GM21723 (cell line): ENCODE results near the gene PKD2L2.
"Not testable (repeated sequence)": the region's sequence is repeated elsewhere in the genome, so short reads cannot be mapped to it uniquely, and the experiment has no call there.

Experiments
- ATAC-seq: cut with Tn5 transposase; IDR thresholded peaks from one replicate; pipeline ENCODE4 v1.9.1; 2021; ENCODE audit warnings: mild to moderate bottlenecking, moderate library complexity; ENCODE audit not compliant: unreplicated experiment

Gene PKD2L2

GRCh38 chr5:137945825-137946224 lies 56.6 kb downstream of the PKD2L2 start:
- no peak for ATAC-seq

- ATAC-seq = no peak
Measured at GRCh38 chr5:137954131-137954879, 65.0 kb downstream of the PKD2L2 start.

- no peak for ATAC-seq
Measured at GRCh38 chr5:137957948-137958347, 68.7 kb downstream of the PKD2L2 start.

GRCh38 chr5:137959488-137959887 lies 70.2 kb downstream of the PKD2L2 start:
- no peak for ATAC-seq

DNA sequence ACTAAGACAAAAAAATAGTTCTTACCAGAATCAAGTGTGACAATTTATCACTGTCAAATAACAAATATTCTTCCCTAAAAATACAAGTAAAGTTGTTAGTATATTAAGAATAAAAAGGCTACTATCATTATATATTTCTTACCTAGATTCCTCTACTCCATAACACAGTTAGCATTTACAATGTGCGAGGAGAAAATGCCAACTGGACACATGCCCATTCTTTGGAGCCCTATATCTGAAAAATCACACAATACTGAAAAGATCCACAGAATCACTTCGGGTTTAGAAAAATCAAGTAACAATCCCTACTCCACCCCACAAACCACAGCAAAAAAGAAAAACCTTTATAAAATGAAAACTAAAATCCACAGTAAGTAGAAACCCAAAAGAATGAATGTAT lies 70.9 kb downstream of the PKD2L2 start:
- no peak for ATAC-seq

- no peak for ATAC-seq
Measured at GRCh38 chr5:137960819-137961218, 71.6 kb downstream of the PKD2L2 start.

DNA sequence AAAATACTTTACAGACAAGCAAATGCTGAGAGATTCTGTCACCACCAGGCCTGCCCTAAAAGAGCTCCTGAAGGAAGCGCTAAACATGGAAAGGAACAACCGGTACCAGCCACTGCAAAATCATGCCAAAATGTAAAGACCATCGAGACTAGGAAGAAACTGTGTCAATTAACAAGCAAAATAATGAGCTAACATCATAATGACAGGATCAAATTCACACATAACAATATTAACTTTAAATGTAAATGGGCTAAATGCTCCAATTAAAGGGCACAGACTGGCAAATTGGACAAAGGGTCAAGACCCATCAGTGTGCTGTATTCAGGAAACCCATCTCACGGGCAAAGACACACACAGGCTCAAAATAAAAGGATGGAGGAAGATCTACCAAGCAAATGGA lies 81.1 kb downstream of the PKD2L2 start:
- ATAC-seq = not testable (repeated sequence)

DNA sequence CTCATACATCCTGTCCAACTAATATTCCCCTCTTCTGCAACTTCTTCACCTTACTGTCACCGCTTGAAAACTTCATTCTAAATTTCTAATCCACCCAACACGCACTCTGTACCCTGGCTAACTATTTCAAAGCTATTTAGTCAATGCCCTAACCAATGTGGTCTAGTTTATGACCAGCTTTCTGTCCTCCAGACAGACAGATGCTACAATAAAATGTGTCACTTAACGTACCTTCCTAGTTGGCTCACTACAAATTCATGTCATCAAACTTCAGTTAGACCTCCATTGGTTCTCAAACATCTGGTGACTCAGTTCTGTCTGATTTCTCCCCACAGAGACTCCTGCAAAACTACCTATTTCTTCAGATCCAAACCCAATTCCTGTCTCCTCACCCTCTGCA lies 86.0 kb downstream of the PKD2L2 start:
- ATAC-seq = no peak

GRCh38 chr5:137989419-137989818 lies 100.2 kb downstream of the PKD2L2 start:
- no peak for ATAC-seq
